ENCODE results near the gene FCAR.
A peak's percentile ranks its signal among the peaks of the same experiment; 100 is the strongest.
"Not testable (repeated sequence)": the region's sequence is repeated elsewhere in the genome, so short reads cannot be mapped to it uniquely, and the experiment has no call there.

FCAR gene

DNA sequence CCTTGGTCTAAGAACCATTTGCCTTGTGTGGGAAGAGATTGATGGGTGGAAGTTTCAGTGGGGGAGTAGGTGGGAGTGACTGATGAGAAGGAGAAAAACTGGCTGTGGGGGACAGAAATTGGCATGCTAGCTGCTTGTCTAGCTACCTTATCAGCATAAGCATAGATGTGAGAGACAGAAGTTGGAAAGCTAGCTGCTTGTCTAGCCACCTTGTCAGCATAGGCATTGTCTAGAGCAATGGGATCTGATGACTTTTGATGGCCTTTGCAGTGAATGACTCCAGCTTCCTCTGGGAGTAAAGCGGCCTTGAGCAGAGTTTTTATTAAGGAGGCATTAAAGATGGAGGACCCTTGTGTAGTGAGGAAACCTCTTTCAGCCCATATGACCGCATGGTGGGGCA is 22.0 kb downstream of the FCAR start:
- no peak for DNase-seq

DNA sequence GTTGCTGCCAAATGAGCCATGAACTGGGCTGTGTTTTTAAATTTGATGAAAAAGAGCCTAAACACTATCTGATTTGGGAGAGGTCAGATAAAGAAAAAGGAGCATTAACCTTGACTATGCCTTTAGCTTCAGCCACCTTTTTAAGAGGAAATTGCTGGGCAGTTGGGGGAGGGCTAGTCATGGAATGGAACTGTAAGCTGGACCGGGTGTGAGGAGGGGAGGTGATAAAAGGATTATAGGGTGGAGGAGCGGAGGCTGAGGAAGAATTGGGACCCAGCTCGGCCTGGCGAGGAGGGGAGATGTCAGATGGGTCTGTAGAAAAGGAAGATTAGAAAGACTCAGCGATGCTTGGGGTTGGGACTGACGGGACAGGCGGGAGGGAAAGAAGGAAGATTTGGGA is 24.6 kb downstream of the FCAR start:
- not testable (repeated sequence) for DNase-seq

DNA sequence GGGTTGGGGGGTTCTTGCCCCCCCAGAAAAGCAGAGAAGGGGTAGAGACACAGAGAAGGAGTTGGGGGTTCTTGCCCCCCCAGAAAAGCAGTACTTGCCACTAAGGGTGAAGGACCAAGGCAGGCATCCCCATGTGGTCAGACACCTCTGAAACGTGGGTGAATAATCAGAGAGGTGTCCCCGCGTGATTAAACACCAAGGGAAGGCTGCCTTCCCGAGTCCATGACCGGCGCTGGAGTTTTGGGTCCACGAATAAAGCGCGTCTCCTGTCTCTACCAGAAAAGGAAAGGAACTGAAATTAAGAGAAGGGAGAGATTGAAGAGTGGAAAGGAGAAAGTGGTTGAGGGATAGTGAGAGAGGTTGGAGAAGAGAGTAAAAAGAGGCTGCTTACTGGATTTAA is 25.6 kb downstream of the FCAR start:
- DNase-seq, result not testable (repeated sequence)

DNA sequence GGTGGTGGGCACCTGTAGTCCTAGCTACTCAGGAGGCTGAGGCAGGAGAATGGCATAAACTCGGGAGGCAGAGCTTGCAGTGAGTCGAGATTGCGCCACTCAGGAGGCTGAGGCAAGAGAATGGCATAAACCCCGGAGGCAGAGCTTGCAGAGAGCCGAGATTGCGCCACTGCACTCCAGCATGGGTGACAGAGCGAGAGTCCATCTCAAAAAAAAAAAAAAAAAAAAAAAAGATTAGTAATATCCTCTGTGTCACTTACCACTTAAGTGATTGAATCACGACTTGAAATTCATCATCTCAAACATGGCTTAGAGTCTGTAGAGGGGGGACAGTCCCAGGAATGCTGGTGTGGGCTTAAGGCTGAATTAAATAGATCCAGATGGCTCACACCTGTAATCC is 27.1 kb downstream of the FCAR start:
- DNase-seq, result not testable (repeated sequence)

DNA sequence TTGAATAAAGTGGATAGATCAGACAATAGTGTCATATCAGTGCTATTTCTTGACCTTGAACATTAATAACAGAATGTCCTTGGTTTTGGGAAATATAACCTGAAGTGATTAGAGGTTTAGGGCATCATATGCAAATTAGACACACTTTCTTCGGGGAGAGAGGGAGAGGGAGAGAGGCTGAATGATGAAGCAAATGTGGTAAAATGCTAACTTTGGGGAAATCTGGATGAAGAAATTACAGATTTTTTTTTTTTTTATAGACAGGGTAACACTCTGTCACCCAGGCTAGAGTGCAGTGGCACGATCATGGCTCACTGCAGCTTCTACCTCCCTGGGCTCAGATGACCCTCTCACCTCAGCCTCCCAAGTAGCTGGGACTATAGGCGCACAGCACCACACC is 28.0 kb downstream of the FCAR start:
- no peak for DNase-seq

DNA sequence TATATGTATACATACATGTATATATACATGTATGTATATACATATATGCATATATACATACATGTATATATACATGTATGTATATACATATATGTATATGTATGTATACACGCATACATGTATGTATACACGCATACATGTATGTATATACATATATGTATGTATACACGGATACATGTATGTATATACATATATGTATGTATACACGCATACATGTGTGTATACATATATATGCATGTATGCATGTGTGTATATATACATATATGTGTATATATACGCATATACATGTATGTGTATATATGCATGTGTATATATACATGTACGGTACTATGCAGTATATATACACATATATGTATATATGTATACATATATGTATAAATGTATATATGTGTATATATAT is 29.3 kb downstream of the FCAR start:
- no peak for DNase-seq

DNA sequence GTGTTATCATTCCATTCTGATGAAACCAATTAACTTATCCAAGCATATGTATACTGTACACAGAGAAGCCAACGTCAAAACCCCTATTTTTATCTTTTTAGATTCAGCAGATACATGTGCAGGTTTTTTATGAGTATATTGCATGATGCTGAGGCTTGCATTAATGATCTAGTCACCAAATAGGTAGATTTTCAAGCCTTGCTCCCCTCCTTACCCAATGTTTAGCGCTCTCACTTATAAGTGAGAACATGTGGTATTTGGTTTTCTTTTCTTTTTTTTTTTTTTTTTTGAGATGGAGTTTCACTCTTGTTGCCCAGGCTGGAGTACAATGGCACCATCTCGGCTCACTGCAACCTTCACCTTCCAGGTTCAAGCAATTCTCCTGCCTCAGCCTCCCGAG is 30.2 kb downstream of the FCAR start:
- DNase-seq, result not testable (repeated sequence)

DNA sequence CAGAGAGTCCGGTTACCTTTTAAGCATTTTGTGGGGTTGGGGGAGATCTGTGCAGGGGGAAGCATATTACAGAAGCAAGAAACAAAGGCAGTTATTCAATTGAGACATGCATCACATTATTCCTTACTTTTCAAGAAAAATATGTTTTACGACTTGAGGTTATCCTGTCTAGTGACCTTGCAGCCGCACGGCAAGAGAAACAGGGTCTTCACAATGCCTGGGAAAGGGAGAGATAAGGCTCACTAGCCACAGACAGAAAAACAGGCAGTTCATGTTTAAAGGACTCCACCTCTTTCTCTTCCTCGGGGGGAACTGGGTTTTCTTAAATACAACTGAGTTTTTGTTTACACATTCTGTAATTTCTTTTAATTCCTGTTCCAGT is 31.4 kb downstream of the FCAR start:
- no peak for DNase-seq

DNA sequence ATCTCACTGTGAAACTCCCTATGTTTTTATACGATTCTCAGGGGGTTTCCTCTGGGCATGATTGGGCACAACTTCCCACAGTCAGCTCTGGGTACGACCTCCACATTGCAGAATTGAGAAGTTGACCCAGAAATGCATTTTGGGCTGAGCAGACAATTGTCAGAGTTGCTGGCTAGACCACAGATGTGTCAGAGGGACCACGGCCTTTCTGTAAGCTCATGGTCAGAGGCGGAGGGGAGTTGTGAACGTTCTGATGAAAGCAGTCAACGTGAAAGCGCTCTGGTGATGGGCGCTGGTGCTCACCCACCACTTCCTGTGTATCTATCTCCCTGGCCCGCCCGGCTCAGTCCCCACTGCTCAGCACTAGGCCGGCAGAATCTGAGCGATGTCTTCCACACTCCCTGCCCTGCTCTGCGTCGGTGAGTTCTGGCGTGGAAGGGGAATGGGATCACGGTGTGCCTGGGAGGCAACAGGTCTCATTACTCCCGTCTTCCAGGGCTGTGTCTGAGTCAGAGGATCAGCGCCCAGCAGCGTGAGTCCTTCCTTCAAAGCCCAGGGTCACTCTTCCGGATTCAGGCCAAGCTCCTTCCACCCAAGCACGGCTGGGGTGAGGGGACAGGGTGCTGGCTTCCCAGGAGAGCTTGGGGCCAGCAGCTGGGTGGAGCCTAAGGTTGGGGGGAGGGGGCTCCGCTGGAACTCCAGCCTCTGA is 31.9 kb downstream of the FCAR start, which contains the start of gene NCR1:
TSS of gene NCR1 (plus strand) at position 346 of the 709 bp plus-strand sequence. CDS start at position 386, 40 bp downstream.
- peak; percentile 47 for DNase-seq

DNA sequence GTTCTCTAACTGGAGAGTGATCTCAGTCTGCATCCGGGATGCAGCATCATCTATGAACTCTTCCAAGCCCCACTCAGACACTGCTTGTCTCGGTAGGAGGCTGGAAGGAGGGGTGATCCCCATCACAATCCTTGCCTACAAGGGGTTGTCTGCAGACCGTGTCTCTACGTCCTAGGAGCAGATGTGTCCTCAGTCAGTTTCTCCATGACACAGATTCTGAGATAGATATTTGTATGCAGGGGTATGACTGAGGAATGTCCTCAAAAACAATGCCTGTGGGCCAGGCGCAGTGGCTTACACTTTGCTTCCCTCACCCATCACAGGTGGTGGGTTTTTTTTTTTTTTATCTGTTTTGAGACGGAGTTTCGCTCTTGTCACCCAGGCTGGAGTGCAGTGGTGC is 32.8 kb downstream of the FCAR start:
- no peak for DNase-seq

DNA sequence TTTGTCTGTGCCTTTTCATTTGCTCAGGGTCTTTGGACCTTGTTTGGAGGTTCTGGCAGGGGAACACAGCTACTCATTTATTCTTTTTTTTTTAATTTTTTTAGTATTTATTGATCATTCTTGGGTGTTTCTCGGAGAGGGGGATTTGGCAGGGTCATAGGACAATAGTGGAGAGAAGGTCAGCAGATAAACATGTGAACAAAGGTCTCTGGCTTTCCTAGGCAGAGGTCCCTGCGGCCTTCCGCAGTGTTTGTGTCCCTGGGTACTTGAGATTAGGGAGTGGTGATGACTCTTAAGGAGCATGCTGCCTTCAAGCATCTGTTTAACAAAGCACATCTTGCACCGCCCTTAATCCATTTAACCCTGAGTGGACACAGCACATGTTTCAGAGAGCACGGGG is 33.9 kb downstream of the FCAR start:
- not testable (repeated sequence) for DNase-seq

DNA sequence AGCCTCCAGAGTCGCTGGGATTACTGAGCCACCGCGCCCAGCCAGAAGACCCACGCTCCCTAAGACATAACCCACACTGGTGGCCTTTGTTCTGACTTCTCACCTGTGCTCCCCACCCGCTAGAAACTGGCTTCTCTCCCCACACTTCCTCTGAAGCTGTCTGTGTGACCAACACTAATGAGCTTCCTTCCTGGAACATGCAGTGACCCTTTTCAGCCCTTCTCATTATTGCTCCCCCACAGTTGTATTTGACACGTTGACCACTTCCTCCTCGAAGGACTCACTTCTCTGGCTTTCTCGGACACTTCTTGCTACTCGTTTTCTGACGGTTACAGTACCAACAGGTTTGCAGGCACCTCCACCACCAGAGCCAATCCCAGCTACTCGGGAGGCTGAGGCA is 42.8 kb downstream of the FCAR start:
- no peak for DNase-seq

DNA sequence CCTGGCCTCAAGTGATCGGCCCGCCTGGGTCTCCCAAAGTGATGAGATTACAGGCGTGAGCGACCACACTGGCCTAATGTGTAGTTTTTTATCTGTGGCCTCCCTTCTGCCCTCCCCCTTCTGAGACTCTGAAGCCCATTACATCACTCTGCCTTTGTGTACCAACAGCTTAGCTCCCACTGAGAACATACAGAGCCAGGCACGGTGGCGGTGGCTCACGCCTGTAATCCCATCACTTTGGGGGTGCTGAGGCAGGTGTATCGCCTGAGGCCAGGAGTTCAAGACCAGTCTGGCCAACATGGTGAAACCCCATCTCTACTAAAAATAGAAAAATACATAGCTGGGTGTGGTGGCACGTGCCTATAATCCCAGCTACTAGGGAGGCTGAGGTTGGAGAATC is 44.5 kb downstream of the FCAR start:
- DNase-seq, result no peak

DNA sequence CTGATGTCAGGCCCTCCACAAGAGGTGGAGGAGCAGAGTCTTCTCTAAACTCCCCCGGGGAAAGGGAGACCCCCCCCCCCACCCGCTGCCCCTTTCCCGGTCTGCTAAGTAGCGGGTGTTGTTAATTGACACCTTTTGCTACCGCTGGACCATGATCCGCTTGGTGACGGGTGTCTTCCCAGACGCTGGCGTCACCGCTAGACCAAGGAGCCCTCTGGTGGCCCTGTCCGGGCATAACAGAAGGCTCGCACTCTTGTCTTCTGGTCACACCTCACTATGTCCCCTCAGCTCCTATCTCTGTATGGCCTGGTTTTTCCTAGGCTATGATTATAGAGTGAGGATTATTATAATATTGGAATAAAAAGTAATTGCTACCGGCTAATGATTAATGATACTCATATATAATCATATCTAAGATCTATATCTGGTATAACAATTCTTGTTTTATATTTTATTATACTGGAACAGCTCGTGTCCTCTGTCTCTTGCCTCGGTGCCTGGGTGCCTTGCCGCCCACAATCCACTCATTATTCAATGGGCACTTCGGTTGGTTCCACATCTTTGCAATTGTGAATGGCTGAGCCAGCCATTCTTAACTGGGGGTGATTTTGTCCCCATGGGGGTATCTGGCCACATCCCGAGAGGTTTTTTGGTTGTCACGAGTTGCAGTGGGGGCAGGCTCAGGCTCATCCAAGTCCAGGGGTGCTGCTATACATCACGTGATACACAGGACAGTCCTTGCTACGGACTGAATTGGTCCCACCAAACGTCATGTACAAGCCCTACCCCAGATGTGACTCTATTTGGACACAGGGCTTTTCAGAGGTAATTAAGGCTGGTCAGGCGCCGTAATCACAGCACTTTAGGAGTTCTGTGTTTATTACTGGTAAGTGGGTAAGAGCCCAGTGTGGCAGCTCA is 45.9 kb downstream of the FCAR start:
- DNase-seq, result not testable (repeated sequence)

DNA sequence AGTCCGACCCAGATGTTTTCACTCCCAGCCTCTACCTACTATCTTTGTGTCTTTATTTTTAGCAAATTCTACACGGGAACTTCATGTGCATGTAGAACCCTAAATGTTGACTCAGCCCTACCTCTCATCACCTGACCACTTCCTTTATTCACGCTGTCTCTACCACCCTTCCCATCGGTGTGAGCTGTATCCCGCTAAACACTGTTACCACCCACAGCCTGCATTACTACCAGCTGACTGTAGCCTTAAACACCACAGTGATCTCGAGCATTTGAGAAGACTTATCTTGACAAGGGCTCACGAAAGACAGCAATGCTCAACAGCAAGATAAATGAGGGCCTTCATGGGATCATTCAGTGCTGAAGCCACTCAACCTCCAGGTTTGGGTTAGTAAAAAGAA is 47.0 kb downstream of the FCAR start:
- no peak for DNase-seq

DNA sequence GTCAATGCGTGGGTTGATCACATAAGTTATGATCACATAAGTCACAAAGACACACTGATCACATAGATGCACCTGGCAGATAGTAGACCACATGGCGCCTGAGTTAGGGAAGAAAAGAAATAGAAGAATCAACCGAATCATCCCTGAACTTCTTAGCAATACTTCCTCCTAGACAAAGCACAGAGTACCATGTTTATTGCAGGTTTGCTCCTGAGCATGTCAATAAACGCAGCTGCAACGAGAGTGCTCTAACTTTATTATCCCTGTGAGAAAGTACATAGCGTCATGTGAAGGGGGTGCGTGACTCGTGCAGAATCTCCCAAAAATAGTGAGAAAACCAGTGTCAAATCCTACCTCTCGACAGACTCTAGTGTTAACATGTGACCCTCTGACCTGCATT is 49.2 kb downstream of the FCAR start:
- no peak for DNase-seq

DNA sequence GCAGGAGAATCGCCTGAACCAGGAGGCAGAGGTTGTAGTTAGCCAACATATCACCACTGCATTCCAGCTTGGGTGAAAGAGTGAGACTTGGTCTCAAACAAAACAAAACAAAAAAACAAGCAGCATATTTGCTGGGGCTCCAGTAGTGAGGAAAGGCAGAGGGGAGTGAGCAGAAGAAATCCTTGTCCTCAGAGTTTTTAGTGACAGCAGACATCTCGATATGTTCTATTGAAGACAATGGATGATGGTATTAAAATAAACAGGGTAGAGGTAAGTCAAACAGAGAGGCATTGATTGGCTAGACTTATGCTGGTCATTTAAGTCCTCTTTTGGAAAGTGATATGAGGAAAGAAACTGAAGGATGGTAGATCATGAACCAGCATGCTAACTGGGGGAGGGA is 54.3 kb downstream of the FCAR start:
- no peak for DNase-seq

DNA sequence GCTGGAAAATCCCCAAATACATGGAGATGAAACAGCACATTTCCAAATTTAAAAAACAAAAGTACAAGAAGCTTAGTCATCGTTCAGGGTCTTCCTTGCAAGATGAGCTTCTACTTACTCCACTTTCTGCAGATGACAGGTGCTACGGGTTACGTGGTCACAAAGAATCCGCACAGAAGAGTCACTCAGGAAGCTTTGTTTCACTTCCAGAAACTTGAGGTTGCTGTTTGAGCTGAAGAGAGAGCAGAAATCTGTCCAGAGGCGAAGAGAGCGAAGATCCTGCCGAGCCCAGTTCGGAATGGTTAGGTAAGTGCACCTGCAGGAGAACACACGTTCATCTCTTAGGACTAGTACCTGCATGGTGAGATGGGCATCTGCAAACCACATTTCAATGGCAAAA is 63.9 kb downstream of the FCAR start:
- no peak for DNase-seq

DNA sequence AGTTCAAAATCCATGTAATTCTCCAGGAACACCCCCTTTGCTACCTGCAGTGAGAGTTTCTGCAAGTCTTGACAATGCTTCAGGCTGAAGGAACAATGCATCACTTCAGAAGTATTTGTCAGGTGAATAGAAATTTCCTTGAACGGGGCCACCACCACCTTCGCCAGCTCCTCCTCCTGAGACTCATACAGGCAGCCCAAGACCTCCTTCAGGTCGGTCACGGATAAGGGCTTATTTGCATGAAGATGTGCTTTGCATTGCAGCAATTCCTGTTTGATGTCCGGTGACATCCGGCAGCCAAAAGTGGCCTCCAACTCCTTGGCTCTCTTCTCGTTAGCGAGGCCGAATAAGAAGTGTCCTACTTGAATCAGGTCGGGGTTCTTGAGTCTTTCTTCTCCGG is 64.9 kb downstream of the FCAR start:
- no peak for DNase-seq

DNA sequence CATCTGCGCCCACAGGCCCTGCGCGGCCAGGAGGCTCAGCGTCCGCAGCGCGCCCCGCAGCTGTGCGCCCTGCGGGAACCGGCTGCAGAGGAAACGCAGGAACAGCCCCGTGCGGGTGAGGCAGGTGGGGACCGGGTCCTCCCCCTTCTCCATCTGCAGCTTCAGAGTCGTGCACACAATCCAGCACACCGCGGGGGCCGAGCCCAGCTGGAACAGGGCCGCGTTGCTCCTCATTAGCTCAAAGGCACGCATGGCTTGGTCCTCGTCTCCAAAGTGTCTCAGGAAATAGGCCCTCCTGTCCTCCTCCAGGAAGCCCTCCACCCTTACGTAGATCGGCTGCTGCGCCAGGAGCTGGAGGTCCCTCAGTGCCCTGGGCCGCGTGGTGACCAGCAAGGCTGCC is 65.5 kb downstream of the FCAR start:
- DNase-seq, result not testable (repeated sequence)

All from stimulated activated CD8-positive, alpha-beta memory T cell treated with anti-CD3 and anti-CD28 coated beads, Interleukin-4, amount 100 ng/mL, for 48 hours (primary cell).